ENCODE data around the gene ASPM.

Gene ASPM

GRCh38 chr1:197170538-197170937 lies 24.1 kb upstream of the ASPM start:
- Mint-ChIP-seq H3K36me3 (peaks cover 26% of the 10 kb centered on the region), H3K4me3 (no peak overlapping the region), H3K27me3 (no peaks in the 10 kb centered on the region), H3K9me3 (no peaks in the 10 kb centered on the region), H3K4me1 (no peaks in the 10 kb centered on the region), H3K27ac (no peak overlapping the region)
- DNase-seq, result no peak
- CTCF ChIA-PET, result interaction anchor here (1.3 kb wide), 1 partner anchor 10 kb away, joined by 3 read pairs; no protein-coding TSS in a partner anchor

- DNase-seq, result no peak
- H3K4me3 Mint-ChIP-seq, result no peak overlapping the region
- no peak overlapping the region for H3K27ac Mint-ChIP-seq
- H3K27me3 Mint-ChIP-seq, result no peaks in the 10 kb centered on the region
- no peaks in the 10 kb centered on the region for H3K4me1 Mint-ChIP-seq
- peaks cover 8% of the 10 kb centered on the region for H3K36me3 Mint-ChIP-seq
- H3K9me3 Mint-ChIP-seq, result no peaks in the 10 kb centered on the region
- CTCF ChIA-PET, result no interaction called here
Measured at GRCh38 chr1:197159461-197159860, 13.0 kb upstream of the ASPM start.

- H3K27ac Mint-ChIP-seq, result no peak overlapping the region
- H3K4me1 Mint-ChIP-seq, result no peaks in the 10 kb centered on the region
- no peaks in the 10 kb centered on the region for H3K27me3 Mint-ChIP-seq
- H3K4me3 Mint-ChIP-seq, result no peak overlapping the region
- H3K36me3 Mint-ChIP-seq, result peaks cover 8% of the 10 kb centered on the region
- DNase-seq, result no peak
- H3K9me3 Mint-ChIP-seq, result no peaks in the 10 kb centered on the region
- CTCF ChIA-PET, result no interaction called here
Measured at GRCh38 chr1:197156692-197157091, 10.2 kb upstream of the ASPM start.

- no peaks in the 10 kb centered on the region for H3K36me3 Mint-ChIP-seq
- CTCF ChIA-PET, result no interaction called here
- no peak overlapping the region for H3K4me3 Mint-ChIP-seq
- peaks cover 1% of the 10 kb centered on the region for H3K4me1 Mint-ChIP-seq
- no peak for DNase-seq
- no peaks in the 10 kb centered on the region for H3K9me3 Mint-ChIP-seq
- H3K27ac Mint-ChIP-seq, result no peak overlapping the region
- no peaks in the 10 kb centered on the region for H3K27me3 Mint-ChIP-seq
Measured at GRCh38 chr1:197152662-197153061, 6.2 kb upstream of the ASPM start.

- H3K27ac Mint-ChIP-seq, result no peak overlapping the region
- CTCF ChIA-PET, result no interaction called here
- DNase-seq, result no peak
- no peaks in the 10 kb centered on the region for H3K9me3 Mint-ChIP-seq
- peaks cover 1% of the 10 kb centered on the region for H3K36me3 Mint-ChIP-seq
- peaks cover 11% of the 10 kb centered on the region for H3K4me1 Mint-ChIP-seq
- no peaks in the 10 kb centered on the region for H3K27me3 Mint-ChIP-seq
- H3K4me3 Mint-ChIP-seq, result no peak overlapping the region
Measured at GRCh38 chr1:197151185-197151584, 4.7 kb upstream of the ASPM start.

- no peak overlapping the region for H3K27ac Mint-ChIP-seq
- no peaks in the 10 kb centered on the region for H3K9me3 Mint-ChIP-seq
- H3K4me1 Mint-ChIP-seq, result peaks cover 11% of the 10 kb centered on the region
- no peak for DNase-seq
- H3K36me3 Mint-ChIP-seq, result peaks cover 1% of the 10 kb centered on the region
- no peaks in the 10 kb centered on the region for H3K27me3 Mint-ChIP-seq
- H3K4me3 Mint-ChIP-seq, result no peak overlapping the region
- CTCF ChIA-PET, result interaction anchor here (1.5 kb wide), 1 partner anchor 30 kb away, joined by 3 read pairs; no protein-coding TSS in a partner anchor
Measured at GRCh38 chr1:197150336-197151005, 4.0 kb upstream of the ASPM start.

GRCh38 chr1:197149340-197149739 lies 2.9 kb upstream of the ASPM start:
- Mint-ChIP-seq H3K9me3 (no peaks in the 10 kb centered on the region), H3K36me3 (peaks cover 7% of the 10 kb centered on the region), H3K4me1 (peaks cover 16% of the 10 kb centered on the region), H3K4me3 (no peak overlapping the region), H3K27me3 (no peaks in the 10 kb centered on the region), H3K27ac (no peak overlapping the region)
- CTCF ChIA-PET, result interaction anchor here (1.5 kb wide), 1 partner anchor 31 kb away, joined by 3 read pairs; no protein-coding TSS in a partner anchor
- DNase-seq, result no peak

- Mint-ChIP-seq H3K36me3 (peaks cover 32% of the 10 kb centered on the region), H3K9me3 (no peaks in the 10 kb centered on the region), H3K4me3 (peak overlapping the region; percentile 82), H3K27ac (peak overlapping the region; percentile 97), H3K27me3 (no peaks in the 10 kb centered on the region), H3K4me1 (peaks cover 49% of the 10 kb centered on the region)
- DNase-seq, result no peak
- CTCF ChIA-PET, result interaction anchor here (0.8 kb wide), 1 partner anchor 199 kb away, joined by 3 read pairs; no protein-coding TSS in a partner anchor
Measured at GRCh38 chr1:197145446-197146024, 934 bp downstream of the ASPM start.

GRCh38 chr1:197144570-197145325 lies 1.7 kb downstream of the ASPM start:
- H3K4me3 Mint-ChIP-seq, result peak overlapping the region; percentile 82
- H3K4me1 Mint-ChIP-seq, result peaks cover 56% of the 10 kb centered on the region
- DNase-seq, result peak; percentile 32
- CTCF ChIA-PET, result interaction anchor here (0.8 kb wide), 1 partner anchor 200 kb away, joined by 3 read pairs; no protein-coding TSS in a partner anchor
- H3K36me3 Mint-ChIP-seq, result peaks cover 37% of the 10 kb centered on the region
- H3K9me3 Mint-ChIP-seq, result no peaks in the 10 kb centered on the region
- peak overlapping the region; percentile 84 for H3K27ac Mint-ChIP-seq
- no peaks in the 10 kb centered on the region for H3K27me3 Mint-ChIP-seq

GRCh38 chr1:197143276-197143675 lies 3.2 kb downstream of the ASPM start:
- Mint-ChIP-seq H3K9me3 (no peaks in the 10 kb centered on the region), H3K4me3 (peak overlapping the region; percentile 9), H3K4me1 (peaks cover 60% of the 10 kb centered on the region), H3K27ac (peak overlapping the region; percentile 53), H3K36me3 (peaks cover 48% of the 10 kb centered on the region), H3K27me3 (no peaks in the 10 kb centered on the region)
- CTCF ChIA-PET, result no interaction called here
- DNase-seq, result no peak

GRCh38 chr1:197141575-197141974 lies 4.9 kb downstream of the ASPM start:
- peak overlapping the region; percentile 35 for H3K27ac Mint-ChIP-seq
- H3K4me1 Mint-ChIP-seq, result peaks cover 55% of the 10 kb centered on the region
- peaks cover 59% of the 10 kb centered on the region for H3K36me3 Mint-ChIP-seq
- H3K27me3 Mint-ChIP-seq, result no peaks in the 10 kb centered on the region
- H3K4me3 Mint-ChIP-seq, result no peak overlapping the region
- no peak for DNase-seq
- CTCF ChIA-PET, result no interaction called here
- no peaks in the 10 kb centered on the region for H3K9me3 Mint-ChIP-seq

GRCh38 chr1:197140121-197140520 lies 6.3 kb downstream of the ASPM start:
- Mint-ChIP-seq H3K9me3 (no peaks in the 10 kb centered on the region), H3K27ac (no peak overlapping the region), H3K4me3 (no peak overlapping the region), H3K4me1 (peaks cover 54% of the 10 kb centered on the region), H3K36me3 (peaks cover 60% of the 10 kb centered on the region), H3K27me3 (no peaks in the 10 kb centered on the region)
- no peak for DNase-seq
- CTCF ChIA-PET, result no interaction called here

- Mint-ChIP-seq H3K27me3 (no peaks in the 10 kb centered on the region), H3K27ac (no peak overlapping the region), H3K4me3 (no peak overlapping the region), H3K4me1 (peaks cover 50% of the 10 kb centered on the region), H3K36me3 (peaks cover 60% of the 10 kb centered on the region), H3K9me3 (no peaks in the 10 kb centered on the region)
- CTCF ChIA-PET, result no interaction called here
- no peak for DNase-seq
Measured at GRCh38 chr1:197139169-197139568, 7.3 kb downstream of the ASPM start.

- CTCF ChIA-PET, result no interaction called here
- Mint-ChIP-seq H3K4me3 (no peak overlapping the region), H3K36me3 (peaks cover 58% of the 10 kb centered on the region), H3K9me3 (no peaks in the 10 kb centered on the region), H3K27ac (no peak overlapping the region), H3K27me3 (no peaks in the 10 kb centered on the region), H3K4me1 (peaks cover 36% of the 10 kb centered on the region)
- no peak for DNase-seq
Measured at GRCh38 chr1:197137322-197137721, 9.1 kb downstream of the ASPM start.

Data from activated naive CD4-positive, alpha-beta T cell treated with anti-CD3 and anti-CD28 coated beads, Interleukin-2, amount 10 ng/mL, durations not matched to agents 7 days and 5 days (primary cell).